ENCODE measurements around the gene FBXW11. TPM values are rescaled to one million over a fixed set of nuclear protein-coding genes. Genes with fewer than 3 reads are reported as not detected.

Gene FBXW11
- 50.2 and 52.5 TPM in 2 replicates for total RNA-seq (ENCODE audit: low replicate concordance)
- long read RNA-seq, full-length matches to known transcripts = 2 of 15 reads
- long read RNA-seq, partial matches to known transcripts = 5 of 15 reads
- long read RNA-seq, other reads (novel, unspliced or antisense) = 8 of 15 reads

DNA sequence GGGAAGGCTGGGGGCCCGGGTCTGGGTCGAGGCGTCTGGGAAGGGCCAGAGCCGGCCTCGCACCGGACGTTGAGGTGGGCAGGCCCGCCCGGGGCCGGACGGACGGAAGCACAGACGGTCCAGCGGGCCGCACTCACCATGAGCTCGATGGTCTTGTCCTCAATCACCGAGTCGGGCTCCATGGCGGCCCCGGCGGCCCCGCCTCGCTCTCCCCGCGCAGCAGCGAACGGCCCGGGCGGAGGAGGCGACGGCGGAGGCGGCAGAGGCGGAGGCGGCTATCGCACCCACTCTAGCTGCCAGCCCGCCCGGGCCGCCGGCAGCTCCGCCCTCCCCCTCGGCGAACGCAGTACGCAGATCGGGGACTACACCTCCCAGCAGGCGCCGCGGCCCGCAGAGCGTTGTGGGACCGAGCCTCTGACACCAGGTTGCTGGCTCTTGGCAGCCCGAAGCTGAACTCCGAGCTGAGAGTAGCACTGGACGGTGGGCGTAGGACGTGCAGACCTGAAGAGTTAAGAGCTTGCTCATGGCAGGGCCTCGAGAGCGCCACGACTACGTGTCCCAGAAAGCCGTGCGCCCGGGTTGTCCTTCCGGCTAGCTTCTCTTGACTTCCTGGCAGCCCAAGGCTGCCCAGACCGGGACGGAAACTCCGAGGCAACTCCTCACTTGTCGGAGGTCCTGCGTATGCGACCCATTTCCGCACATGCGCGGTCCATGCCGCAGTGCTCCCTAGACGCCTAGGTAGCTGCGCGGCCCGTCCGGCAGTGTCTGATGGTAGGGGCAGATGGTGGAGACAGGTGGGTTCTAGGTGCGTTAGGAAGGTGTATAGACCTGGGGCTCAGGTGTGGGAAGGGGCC lies at the start of gene FBXW11:
FBXW11 (minus strand) TSS at position 318 of the 854 bp plus-strand sequence; CDS start at position 182, 136 bp downstream.
- Mint-ChIP-seq H3K4me1 (ENCODE audit: unreplicated experiment) (peaks cover 43% of the 10 kb centered on the region), H3K36me3 (no peaks in the 10 kb centered on the region), H3K4me3 (peak within 1 kb of the TSS; percentile 99), H3K27me3 (no peaks in the 10 kb centered on the region), H3K9me3 (no peaks in the 10 kb centered on the region), H3K27ac (peak within 1 kb of the TSS; percentile 98)
- TF ChIP-seq CTCF (conservative IDR thresholded peaks at IDR 0.05) = no peak
- DNase-seq (ENCODE audit: extremely low spot score, unreplicated experiment) = peak; percentile 94

DNA sequence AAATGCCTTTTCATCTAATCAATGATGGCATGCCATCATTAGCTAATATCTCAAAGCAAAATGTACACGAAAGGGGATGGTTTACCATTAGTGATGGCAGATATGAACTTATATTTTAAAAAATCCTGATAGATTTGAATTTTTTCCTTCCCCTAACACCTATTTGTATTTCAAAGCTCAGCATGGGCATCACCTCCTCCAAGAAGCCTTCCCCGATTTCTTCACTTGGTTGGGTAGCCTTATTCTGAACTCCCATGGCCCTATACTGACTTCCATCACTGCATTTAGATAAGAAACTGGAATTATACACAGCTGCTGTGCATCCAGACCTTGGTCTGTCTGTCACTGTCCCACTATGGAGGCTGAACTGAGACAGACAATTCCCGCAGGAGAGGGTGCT lies 49.6 kb upstream of the FBXW11 start:
- no peak overlapping the region for H3K4me3 Mint-ChIP-seq

DNA sequence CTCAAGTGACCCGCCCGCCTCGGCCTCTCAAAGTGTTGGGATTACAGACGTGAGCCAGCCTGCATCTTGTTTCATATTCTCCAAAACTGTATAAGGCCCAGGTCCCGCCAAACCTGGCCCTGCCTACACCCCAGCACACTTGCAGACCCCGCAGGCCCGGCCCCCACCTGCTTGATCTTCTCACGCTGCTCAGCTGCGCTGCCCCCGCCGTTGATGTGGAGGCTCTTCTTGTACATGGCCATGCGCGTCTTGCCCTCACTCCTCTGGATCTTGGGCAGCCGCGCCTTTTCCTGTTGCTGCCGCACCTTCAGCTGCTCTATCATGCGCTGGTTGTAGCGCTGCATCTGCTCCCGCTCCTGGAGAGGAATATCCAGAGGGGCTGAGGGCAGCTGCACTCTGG lies 49.0 kb upstream of the FBXW11 start:
- no peak overlapping the region for H3K27ac Mint-ChIP-seq
- peaks cover 7% of the 10 kb centered on the region for H3K4me1 Mint-ChIP-seq (ENCODE audit: unreplicated experiment)
- H3K27me3 Mint-ChIP-seq = no peaks in the 10 kb centered on the region
- H3K4me3 Mint-ChIP-seq = no peak overlapping the region
- H3K36me3 Mint-ChIP-seq = peaks cover 8% of the 10 kb centered on the region
- peaks cover 4% of the 10 kb centered on the region for H3K9me3 Mint-ChIP-seq
- no peak for TF ChIP-seq CTCF (conservative IDR thresholded peaks at IDR 0.05)
- DNase-seq (ENCODE audit: extremely low spot score, unreplicated experiment) = no peak

More for the DNA sequence above, 49.6 kb upstream of the FBXW11 start:
- DNase-seq (ENCODE audit: extremely low spot score, unreplicated experiment) = no peak
- H3K4me1 Mint-ChIP-seq (ENCODE audit: unreplicated experiment) = peaks cover 7% of the 10 kb centered on the region
- no peaks in the 10 kb centered on the region for H3K27me3 Mint-ChIP-seq
- no peak overlapping the region for H3K27ac Mint-ChIP-seq
- peaks cover 13% of the 10 kb centered on the region for H3K36me3 Mint-ChIP-seq
- peaks cover 4% of the 10 kb centered on the region for H3K9me3 Mint-ChIP-seq
- TF ChIP-seq CTCF (conservative IDR thresholded peaks at IDR 0.05) = no peak

DNA sequence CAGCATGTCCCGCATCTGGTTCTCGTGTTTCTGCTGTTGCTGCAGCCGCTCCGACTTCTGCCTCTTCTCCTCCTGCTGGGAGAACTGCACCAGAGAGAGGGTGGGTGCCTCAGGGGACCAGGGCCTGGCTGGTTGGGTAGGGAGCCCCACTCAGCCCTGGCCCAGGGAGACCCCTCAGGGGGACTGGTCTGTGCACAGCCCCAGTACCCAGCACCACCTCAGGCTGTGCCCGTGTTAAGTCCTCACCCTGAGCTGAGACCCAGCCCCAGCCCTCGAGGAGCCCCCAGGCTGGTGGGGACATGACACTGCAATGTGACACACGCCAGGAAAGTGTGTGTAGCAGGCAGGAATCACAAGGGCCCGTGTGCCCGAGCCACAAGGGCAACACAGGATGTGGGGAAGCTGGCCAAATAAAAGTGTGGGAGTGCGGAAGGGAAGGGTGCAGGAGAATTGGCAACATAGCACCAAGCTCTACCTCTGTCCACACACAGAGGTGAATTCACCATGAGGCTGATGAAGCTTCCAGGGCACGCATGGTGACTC lies 48.2 kb upstream of the FBXW11 start:
- H3K4me3 Mint-ChIP-seq = no peak overlapping the region
- no peak overlapping the region for H3K27ac Mint-ChIP-seq
- H3K9me3 Mint-ChIP-seq = peaks cover 3% of the 10 kb centered on the region
- DNase-seq (ENCODE audit: extremely low spot score, unreplicated experiment) = no peak
- H3K27me3 Mint-ChIP-seq = no peaks in the 10 kb centered on the region
- TF ChIP-seq CTCF (conservative IDR thresholded peaks at IDR 0.05) = no peak
- H3K4me1 Mint-ChIP-seq (ENCODE audit: unreplicated experiment) = peaks cover 7% of the 10 kb centered on the region
- H3K36me3 Mint-ChIP-seq = peaks cover 7% of the 10 kb centered on the region

DNA sequence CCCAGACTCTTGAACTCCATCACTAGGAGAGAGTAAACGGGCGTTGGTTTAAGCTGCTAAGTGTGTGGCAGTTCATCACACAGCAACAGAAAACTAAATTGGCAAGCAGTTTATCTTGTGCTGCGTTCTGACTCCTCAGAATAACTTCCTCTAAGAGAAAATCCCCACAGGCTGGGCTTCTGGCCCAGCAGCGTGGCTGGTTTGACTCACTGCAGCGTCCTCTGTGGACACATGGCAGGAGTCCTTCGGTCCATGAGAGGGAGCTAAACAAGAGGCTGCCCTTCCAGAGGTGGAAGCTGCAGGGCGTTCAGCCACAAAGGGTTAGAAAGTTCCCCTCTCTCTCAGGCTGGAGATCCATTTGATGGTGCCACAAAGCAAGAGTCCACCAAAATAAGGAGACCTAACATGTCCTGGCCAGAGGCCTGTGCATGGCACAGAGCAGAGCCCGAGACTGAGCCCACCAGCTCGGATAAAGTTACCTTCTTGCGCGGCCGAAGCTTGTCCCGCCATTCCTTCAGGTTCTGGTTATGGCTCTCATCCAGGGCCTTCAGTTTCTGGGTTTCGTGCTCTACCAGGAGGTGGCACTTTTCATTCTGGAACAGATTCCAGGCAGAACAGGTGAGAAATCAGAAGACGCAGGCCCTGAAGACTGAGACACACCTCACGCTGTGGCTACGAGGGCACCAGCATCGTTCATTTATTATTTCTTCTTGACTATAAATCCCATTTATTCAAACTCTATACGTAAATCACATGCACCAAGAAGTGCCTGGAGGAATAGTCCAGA lies 46.2 kb upstream of the FBXW11 start:
- Mint-ChIP-seq H3K4me3 (no peak overlapping the region), H3K36me3 (peaks cover 8% of the 10 kb centered on the region), H3K27me3 (no peaks in the 10 kb centered on the region), H3K9me3 (no peaks in the 10 kb centered on the region), H3K27ac (peak overlapping the region; percentile 36), H3K4me1 (ENCODE audit: unreplicated experiment) (peaks cover 7% of the 10 kb centered on the region)
- TF ChIP-seq CTCF (conservative IDR thresholded peaks at IDR 0.05) = no peak
- DNase-seq (ENCODE audit: extremely low spot score, unreplicated experiment) = no peak
